ENCODE results near the gene SPATC1L. TPM values are rescaled to one million over a fixed set of nuclear protein-coding genes. Genes with fewer than 3 reads are reported as not detected.

The SPATC1L gene
- 10 to 100 TPM in 1 of 4 donors, 1 to 10 TPM in 3; 1.3 to 22.0 (median 7.0) TPM for total RNA-seq

GRCh38 chr21:46183910-46184624, at the start of gene SPATC1L:
Gene SPATC1L, minus strand, starts transcription at chr21:46184459. Its CDS starts 1,643 bp downstream, at chr21:46182816.
- DNase-seq (ENCODE audit: extremely low spot score) = peak; percentile 85
- intact Hi-C loops (cut with DNase I) = loop anchor here (5.0 kb wide), 1 partner anchor 37 kb away; no protein-coding TSS in a partner anchor
- H3K9me3 ChIP-seq = no peaks in the 10 kb centered on the region
- H3K4me1 ChIP-seq = peaks cover 18 to 47% (median 24%) of the 10 kb centered on the region in 4 donors
- peak in 1 of 2 donors; percentile 9 for TF ChIP-seq POLR2AphosphoS5 (IDR thresholded peaks at IDR 0.05)
- TF ChIP-seq POLR2A (IDR thresholded peaks at IDR 0.05; ENCODE audit: low read depth) = no peak
- WGBS = 11% methylated on average over 15 of the region's 24 CpGs
- H3K27ac ChIP-seq (replicated peaks in 1 of 4) = peak within 1 kb of the TSS; percentile 46 to 91 (median 76)
- peaks cover 0 to 20% (median 0%) of the 10 kb centered on the region in 4 donors for H3K27me3 ChIP-seq
- H3K4me3 ChIP-seq = peak within 1 kb of the TSS; percentile 39 to 71 (median 60)
- peaks cover 0 to 4% (median under 1%) of the 10 kb centered on the region in 4 donors for H3K36me3 ChIP-seq

GRCh38 chr21:46229923-46230260, 45.6 kb upstream of the SPATC1L start:
- no peak for TF ChIP-seq POLR2A (IDR thresholded peaks at IDR 0.05; ENCODE audit: low read depth)
- no peak for TF ChIP-seq CTCF (IDR thresholded peaks at IDR 0.05)
- no peak for TF ChIP-seq EP300 (IDR thresholded peaks at IDR 0.05)
- no peak for TF ChIP-seq POLR2AphosphoS5 (IDR thresholded peaks at IDR 0.05)
- Histone ChIP-seq H3K9me3 (no peaks in the 10 kb centered on the region), H3K36me3 (peaks cover 7 to 22% (median 18%) of the 10 kb centered on the region in 4 donors), H3K4me3 (peak overlapping the region; percentile 78 to 96 (median 88)), H3K4me1 (peaks cover 21 to 44% (median 41%) of the 10 kb centered on the region in 4 donors), H3K27ac (replicated peaks in 1 of 4) (peak overlapping the region; percentile 88 to 90 (median 89)), H3K27me3 (no peaks in the 10 kb centered on the region)
- intact Hi-C loops (cut with DNase I) = loop anchor here (2.0 to 5.0 kb wide), 5 partner anchors 43 to 259 kb away; partner anchors contain the start of gene PCNT
- no peak for DNase-seq (ENCODE audit: extremely low spot score)
- 85% methylated on average over 6 of the region's 6 CpGs for WGBS

GRCh38 chr21:46229133-46229922, 45.1 kb upstream of the SPATC1L start:
- no peaks in the 10 kb centered on the region for H3K27me3 ChIP-seq
- peaks cover 2 to 16% (median 13%) of the 10 kb centered on the region in 4 donors for H3K36me3 ChIP-seq
- peaks cover 25 to 50% (median 44%) of the 10 kb centered on the region in 4 donors for H3K4me1 ChIP-seq
- intact Hi-C loops (cut with DNase I) = loop anchor here (2.0 to 5.0 kb wide), 3 partner anchors 42 to 259 kb away; partner anchors contain the start of gene PCNT
- no peak for DNase-seq (ENCODE audit: extremely low spot score)
- H3K9me3 ChIP-seq = no peaks in the 10 kb centered on the region
- 7% methylated on average over 30 of the region's 72 CpGs for WGBS
- H3K27ac ChIP-seq (replicated peaks in 1 of 4) = peak overlapping the region; percentile 88 to 90 (median 89)
- no peak for TF ChIP-seq EP300 (IDR thresholded peaks at IDR 0.05)
- TF ChIP-seq CTCF (IDR thresholded peaks at IDR 0.05) = peak; percentile 50 to 76 (median 70)
- H3K4me3 ChIP-seq = peak overlapping the region; percentile 78 to 96 (median 88)

- Histone ChIP-seq H3K27me3 (no peaks in the 10 kb centered on the region), H3K27ac (replicated peaks in 1 of 4) (peak within 1 kb of the TSS; percentile 88 to 90 (median 89)), H3K36me3 (peaks cover 0 to 9% (median 5%) of the 10 kb centered on the region in 4 donors), H3K4me1 (peaks cover 25 to 50% (median 44%) of the 10 kb centered on the region in 4 donors), H3K4me3 (peak within 1 kb of the TSS; percentile 78 to 96 (median 88)), H3K9me3 (no peaks in the 10 kb centered on the region)
- intact Hi-C loops (cut with DNase I) = loop anchor here (2.0 to 5.0 kb wide), 3 partner anchors 41 to 258 kb away; partner anchors contain the start of gene PCNT
- DNase-seq (ENCODE audit: extremely low spot score) = peak; percentile 98
- WGBS = 1% methylated on average over 16 of the region's 77 CpGs
- no peak for TF ChIP-seq CTCF (IDR thresholded peaks at IDR 0.05)
- TF ChIP-seq EP300 (IDR thresholded peaks at IDR 0.05) = no peak
- TF ChIP-seq POLR2AphosphoS5 (IDR thresholded peaks at IDR 0.05) = peak; percentile 83 to 86
- TF ChIP-seq POLR2A (IDR thresholded peaks at IDR 0.05; ENCODE audit: low read depth) = peak; percentile 50
Measured at GRCh38 chr21:46228345-46229051, 44.2 kb upstream of the SPATC1L start, which contains the start of gene LSS. Gene LSS, minus strand, starts transcription at chr21:46228774. Its CDS starts 29 bp downstream, at chr21:46228745.
